K562 (cell line): Measurements from ENCODE around the gene SZT2. TPM values are rescaled to one million over a fixed set of nuclear protein-coding genes. Genes with fewer than 3 reads are reported as not detected.

Experiments used
- CBX8 ChIP-seq: fragments of 200-600 bp; sonication (generic); IDR thresholded peaks from 2 replicates; pipeline ENCODE4 v1.6.1; 2012; ENCODE audit warnings: borderline replicate concordance, mixed run types, low read depth, mild to moderate bottlenecking, moderate library complexity, mixed read lengths, low read length, control low read depth, inconsistent platforms; ENCODE audit not compliant: poor library complexity, severe bottlenecking; ENCODE audit errors: extremely low read depth
- EP400 ChIP-seq: fragments of 450-650 bp; IDR thresholded peaks from 2 replicates; pipeline ENCODE4 v1.6.1; 2017; ENCODE audit warnings: antibody characterized with exemption, mild to moderate bottlenecking, moderate library complexity
- MAFF ChIP-seq: IDR thresholded peaks from 2 replicates; pipeline ENCODE4 v1.6.1; 2012; ENCODE audit warnings: low read length, improper control_type of control experiment
- MIER1 ChIP-seq: fragments of 450-650 bp; IDR thresholded peaks from 2 replicates; pipeline ENCODE4 v1.6.1; 2016; ENCODE audit warnings: antibody characterized with exemption, mild to moderate bottlenecking, low read depth
- NFYB ChIP-seq: IDR thresholded peaks from 2 replicates; pipeline ENCODE4 v1.6.1; 2011; ENCODE audit warnings: mild to moderate bottlenecking, moderate library complexity; ENCODE audit not compliant: insufficient read length; ENCODE audit errors: extremely low read depth
- polyA plus RNA-seq, 8 experiments: library from polyadenylated mRNA; depleted of rRNA in 4 of 8; stranded (reverse) in 5 of 8; unstranded in 3 of 8; fragments of >200 nt; fragmentation: Nextera tagmentation in 2 of 8; fragmentation: Illumina TruSeq in 1 of 8; extraction: Ambion mirVana in 2 of 8; extraction: Trizol in 1 of 8; gene quantifications; 2 replicates each; pipeline versions ENCODE4 v1.2.1 to v1.2.3, GENCODE V29; 2011 to 2014; ENCODE audit warnings: inconsistent platforms in 1 of 8, missing spikeins in 1 of 8
- total RNA-seq, 7 experiments: library from RNA; depleted of rRNA in 6 of 7; stranded (reverse); fragments of >200 nt in 6 of 7; fragmentation: Illumina TruSeq in 2 of 7; extraction: Trizol in 2 of 7; gene quantifications; 2 replicates each; pipeline versions ENCODE4 v1.2.1 to v1.2.3, GENCODE V29; 2011 to 2021; ENCODE audit warnings: low replicate concordance in 1 of 7
- TF ChIP-seq, protein P1 (sequence below): sonication (generic); formaldehyde crosslinking; IDR thresholded peaks from 2 replicates; pipeline ENCODE4 v1.8.0; 2022; ENCODE audit warnings: mild to moderate bottlenecking, missing genetic modification reagents
- TF ChIP-seq, protein P2 (sequence below): sonication (generic); formaldehyde crosslinking; IDR thresholded peaks from 2 replicates; pipeline ENCODE4 v1.8.1; 2023; ENCODE audit warnings: mild to moderate bottlenecking, missing genetic modification reagents
- TF ChIP-seq, protein P3 (sequence below): sonication (generic); formaldehyde crosslinking; IDR thresholded peaks from 2 replicates; pipeline ENCODE4 v1.5.0; 2020; ENCODE audit warnings: missing genetic modification reagents
- TF ChIP-seq, protein P4 (sequence below), 2 experiments: fragments of 150-350 bp in 1 of 2; IDR thresholded peaks; 2 replicates each; pipeline ENCODE4 v1.6.1; 2012 to 2016; ENCODE audit warnings: low read depth in 2 of 2, low read length in 2 of 2, mild to moderate bottlenecking in 1 of 2, moderate library complexity in 1 of 2
- TF ChIP-seq, protein P5 (sequence below): fragments of 200-800 bp; sonication (Bioruptor generic); IDR thresholded peaks from 2 replicates; pipeline ENCODE4 v1.6.1; 2016; ENCODE audit warnings: missing genetic modification characterization, missing compliant biosample characterization

The SZT2 gene
- total and polyA plus RNA-seq, 9 of the 15 experiments (the other 6 are each of a cell fraction or from before 2014, with no cell fraction given), result 0.88 to 31.0 (median 12.8) TPM

DNA sequence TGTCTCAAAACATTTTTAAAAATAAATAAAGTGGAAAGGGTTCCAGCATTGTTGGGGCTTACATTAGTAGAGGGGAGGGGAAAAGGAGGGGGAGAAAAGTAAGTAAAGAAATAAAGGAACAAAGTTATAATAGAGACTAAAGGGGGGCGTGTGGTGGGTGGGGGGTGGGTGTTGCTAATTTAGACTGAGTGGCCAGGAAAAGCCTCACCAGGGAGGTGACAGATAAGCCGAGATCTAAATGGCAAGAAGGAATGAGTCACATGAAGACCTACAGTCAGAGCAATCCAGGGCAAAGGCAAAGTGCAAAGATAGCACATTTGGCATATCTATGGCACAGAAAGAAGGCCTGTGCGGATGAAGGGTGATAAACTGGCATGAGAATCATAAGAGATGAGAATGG, 44.6 kb upstream of the SZT2 start (continued):
- TF ChIP-seq, protein P1, sequence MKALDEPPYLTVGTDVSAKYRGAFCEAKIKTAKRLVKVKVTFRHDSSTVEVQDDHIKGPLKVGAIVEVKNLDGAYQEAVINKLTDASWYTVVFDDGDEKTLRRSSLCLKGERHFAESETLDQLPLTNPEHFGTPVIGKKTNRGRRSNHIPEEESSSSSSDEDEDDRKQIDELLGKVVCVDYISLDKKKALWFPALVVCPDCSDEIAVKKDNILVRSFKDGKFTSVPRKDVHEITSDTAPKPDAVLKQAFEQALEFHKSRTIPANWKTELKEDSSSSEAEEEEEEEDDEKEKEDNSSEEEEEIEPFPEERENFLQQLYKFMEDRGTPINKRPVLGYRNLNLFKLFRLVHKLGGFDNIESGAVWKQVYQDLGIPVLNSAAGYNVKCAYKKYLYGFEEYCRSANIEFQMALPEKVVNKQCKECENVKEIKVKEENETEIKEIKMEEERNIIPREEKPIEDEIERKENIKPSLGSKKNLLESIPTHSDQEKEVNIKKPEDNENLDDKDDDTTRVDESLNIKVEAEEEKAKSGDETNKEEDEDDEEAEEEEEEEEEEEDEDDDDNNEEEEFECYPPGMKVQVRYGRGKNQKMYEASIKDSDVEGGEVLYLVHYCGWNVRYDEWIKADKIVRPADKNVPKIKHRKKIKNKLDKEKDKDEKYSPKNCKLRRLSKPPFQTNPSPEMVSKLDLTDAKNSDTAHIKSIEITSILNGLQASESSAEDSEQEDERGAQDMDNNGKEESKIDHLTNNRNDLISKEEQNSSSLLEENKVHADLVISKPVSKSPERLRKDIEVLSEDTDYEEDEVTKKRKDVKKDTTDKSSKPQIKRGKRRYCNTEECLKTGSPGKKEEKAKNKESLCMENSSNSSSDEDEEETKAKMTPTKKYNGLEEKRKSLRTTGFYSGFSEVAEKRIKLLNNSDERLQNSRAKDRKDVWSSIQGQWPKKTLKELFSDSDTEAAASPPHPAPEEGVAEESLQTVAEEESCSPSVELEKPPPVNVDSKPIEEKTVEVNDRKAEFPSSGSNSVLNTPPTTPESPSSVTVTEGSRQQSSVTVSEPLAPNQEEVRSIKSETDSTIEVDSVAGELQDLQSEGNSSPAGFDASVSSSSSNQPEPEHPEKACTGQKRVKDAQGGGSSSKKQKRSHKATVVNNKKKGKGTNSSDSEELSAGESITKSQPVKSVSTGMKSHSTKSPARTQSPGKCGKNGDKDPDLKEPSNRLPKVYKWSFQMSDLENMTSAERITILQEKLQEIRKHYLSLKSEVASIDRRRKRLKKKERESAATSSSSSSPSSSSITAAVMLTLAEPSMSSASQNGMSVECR (CRISPR knock-in tag), result no peak
- TF ChIP-seq, protein P2, sequence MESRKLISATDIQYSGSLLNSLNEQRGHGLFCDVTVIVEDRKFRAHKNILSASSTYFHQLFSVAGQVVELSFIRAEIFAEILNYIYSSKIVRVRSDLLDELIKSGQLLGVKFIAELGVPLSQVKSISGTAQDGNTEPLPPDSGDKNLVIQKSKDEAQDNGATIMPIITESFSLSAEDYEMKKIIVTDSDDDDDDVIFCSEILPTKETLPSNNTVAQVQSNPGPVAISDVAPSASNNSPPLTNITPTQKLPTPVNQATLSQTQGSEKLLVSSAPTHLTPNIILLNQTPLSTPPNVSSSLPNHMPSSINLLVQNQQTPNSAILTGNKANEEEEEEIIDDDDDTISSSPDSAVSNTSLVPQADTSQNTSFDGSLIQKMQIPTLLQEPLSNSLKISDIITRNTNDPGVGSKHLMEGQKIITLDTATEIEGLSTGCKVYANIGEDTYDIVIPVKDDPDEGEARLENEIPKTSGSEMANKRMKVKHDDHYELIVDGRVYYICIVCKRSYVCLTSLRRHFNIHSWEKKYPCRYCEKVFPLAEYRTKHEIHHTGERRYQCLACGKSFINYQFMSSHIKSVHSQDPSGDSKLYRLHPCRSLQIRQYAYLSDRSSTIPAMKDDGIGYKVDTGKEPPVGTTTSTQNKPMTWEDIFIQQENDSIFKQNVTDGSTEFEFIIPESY, result no peak
- TF ChIP-seq, protein P3, sequence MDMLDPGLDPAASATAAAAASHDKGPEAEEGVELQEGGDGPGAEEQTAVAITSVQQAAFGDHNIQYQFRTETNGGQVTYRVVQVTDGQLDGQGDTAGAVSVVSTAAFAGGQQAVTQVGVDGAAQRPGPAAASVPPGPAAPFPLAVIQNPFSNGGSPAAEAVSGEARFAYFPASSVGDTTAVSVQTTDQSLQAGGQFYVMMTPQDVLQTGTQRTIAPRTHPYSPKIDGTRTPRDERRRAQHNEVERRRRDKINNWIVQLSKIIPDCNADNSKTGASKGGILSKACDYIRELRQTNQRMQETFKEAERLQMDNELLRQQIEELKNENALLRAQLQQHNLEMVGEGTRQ (CRISPR knock-in tag), result peak; percentile 8; the same call in 1 of the 2 replicates
- TF ChIP-seq, protein P4, sequence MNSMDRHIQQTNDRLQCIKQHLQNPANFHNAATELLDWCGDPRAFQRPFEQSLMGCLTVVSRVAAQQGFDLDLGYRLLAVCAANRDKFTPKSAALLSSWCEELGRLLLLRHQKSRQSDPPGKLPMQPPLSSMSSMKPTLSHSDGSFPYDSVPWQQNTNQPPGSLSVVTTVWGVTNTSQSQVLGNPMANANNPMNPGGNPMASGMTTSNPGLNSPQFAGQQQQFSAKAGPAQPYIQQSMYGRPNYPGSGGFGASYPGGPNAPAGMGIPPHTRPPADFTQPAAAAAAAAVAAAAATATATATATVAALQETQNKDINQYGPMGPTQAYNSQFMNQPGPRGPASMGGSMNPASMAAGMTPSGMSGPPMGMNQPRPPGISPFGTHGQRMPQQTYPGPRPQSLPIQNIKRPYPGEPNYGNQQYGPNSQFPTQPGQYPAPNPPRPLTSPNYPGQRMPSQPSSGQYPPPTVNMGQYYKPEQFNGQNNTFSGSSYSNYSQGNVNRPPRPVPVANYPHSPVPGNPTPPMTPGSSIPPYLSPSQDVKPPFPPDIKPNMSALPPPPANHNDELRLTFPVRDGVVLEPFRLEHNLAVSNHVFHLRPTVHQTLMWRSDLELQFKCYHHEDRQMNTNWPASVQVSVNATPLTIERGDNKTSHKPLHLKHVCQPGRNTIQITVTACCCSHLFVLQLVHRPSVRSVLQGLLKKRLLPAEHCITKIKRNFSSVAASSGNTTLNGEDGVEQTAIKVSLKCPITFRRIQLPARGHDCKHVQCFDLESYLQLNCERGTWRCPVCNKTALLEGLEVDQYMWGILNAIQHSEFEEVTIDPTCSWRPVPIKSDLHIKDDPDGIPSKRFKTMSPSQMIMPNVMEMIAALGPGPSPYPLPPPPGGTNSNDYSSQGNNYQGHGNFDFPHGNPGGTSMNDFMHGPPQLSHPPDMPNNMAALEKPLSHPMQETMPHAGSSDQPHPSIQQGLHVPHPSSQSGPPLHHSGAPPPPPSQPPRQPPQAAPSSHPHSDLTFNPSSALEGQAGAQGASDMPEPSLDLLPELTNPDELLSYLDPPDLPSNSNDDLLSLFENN (IDR thresholded peaks at IDR 0.05; ENCODE audit: low read depth in 2 of 2, low read length in 2 of 2), result no peak
- TF ChIP-seq EP400, result 0 out of 2 replicates have a peak, but pooled peaks have one; percentile 31
- no peak for TF ChIP-seq NFYB
- no peak; the same call in 1 of the 2 replicates for TF ChIP-seq MAFF
- no peak for TF ChIP-seq CBX8
- TF ChIP-seq, protein P5, sequence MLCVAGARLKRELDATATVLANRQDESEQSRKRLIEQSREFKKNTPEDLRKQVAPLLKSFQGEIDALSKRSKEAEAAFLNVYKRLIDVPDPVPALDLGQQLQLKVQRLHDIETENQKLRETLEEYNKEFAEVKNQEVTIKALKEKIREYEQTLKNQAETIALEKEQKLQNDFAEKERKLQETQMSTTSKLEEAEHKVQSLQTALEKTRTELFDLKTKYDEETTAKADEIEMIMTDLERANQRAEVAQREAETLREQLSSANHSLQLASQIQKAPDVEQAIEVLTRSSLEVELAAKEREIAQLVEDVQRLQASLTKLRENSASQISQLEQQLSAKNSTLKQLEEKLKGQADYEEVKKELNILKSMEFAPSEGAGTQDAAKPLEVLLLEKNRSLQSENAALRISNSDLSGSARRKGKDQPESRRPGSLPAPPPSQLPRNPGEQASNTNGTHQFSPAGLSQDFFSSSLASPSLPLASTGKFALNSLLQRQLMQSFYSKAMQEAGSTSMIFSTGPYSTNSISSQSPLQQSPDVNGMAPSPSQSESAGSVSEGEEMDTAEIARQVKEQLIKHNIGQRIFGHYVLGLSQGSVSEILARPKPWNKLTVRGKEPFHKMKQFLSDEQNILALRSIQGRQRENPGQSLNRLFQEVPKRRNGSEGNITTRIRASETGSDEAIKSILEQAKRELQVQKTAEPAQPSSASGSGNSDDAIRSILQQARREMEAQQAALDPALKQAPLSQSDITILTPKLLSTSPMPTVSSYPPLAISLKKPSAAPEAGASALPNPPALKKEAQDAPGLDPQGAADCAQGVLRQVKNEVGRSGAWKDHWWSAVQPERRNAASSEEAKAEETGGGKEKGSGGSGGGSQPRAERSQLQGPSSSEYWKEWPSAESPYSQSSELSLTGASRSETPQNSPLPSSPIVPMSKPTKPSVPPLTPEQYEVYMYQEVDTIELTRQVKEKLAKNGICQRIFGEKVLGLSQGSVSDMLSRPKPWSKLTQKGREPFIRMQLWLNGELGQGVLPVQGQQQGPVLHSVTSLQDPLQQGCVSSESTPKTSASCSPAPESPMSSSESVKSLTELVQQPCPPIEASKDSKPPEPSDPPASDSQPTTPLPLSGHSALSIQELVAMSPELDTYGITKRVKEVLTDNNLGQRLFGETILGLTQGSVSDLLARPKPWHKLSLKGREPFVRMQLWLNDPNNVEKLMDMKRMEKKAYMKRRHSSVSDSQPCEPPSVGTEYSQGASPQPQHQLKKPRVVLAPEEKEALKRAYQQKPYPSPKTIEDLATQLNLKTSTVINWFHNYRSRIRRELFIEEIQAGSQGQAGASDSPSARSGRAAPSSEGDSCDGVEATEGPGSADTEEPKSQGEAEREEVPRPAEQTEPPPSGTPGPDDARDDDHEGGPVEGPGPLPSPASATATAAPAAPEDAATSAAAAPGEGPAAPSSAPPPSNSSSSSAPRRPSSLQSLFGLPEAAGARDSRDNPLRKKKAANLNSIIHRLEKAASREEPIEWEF, result no peak
- TF ChIP-seq MIER1, result no peak
